AG04450 (cell line): ENCODE data around the gene MDN1. TPM values are rescaled to one million over a fixed set of nuclear protein-coding genes. Genes with fewer than 3 reads are reported as not detected.

Source experiments
- CTCF ChIA-PET: fragments of 300-600, 350-600 bp; formaldehyde crosslinking; extraction: SDS; loops from one replicate; lab custom pipeline; 2022; ENCODE audit warnings: antibody characterized with exemption, inconsistent platforms; lab: Charles Lee
- POLR2A ChIA-PET: fragments of 350-600 bp; formaldehyde crosslinking; extraction: SDS; loops from one replicate; lab custom pipeline; 2021; ENCODE audit warnings: antibody characterized with exemption, inconsistent platforms; lab: Yijun Ruan, JAX
- DNase-seq: peaks from one replicate; pipeline ENCODE4 v3.0.0-alpha.2; 2011; ENCODE audit warnings: low read depth, low spot score
- H3K27ac ChIP-seq: one replicate; pipeline ENCODE4 v1.5.1; 2012; ENCODE audit warnings: low read depth, low read length, control low read depth
- H3K27me3 ChIP-seq: one replicate; pipeline ENCODE4 v1.6.0; 2012; ENCODE audit warnings: low read length; ENCODE audit not compliant: control insufficient read depth, insufficient read depth
- H3K4me3 ChIP-seq: 2 replicates; pipeline ENCODE4 v1.5.1; 2011; ENCODE audit warnings: mild to moderate bottlenecking, low read depth, low read length, control low read depth
- H3K9me3 ChIP-seq: 2 replicates; pipeline ENCODE4 v1.5.1; 2012; ENCODE audit warnings: low read length; ENCODE audit not compliant: control insufficient read depth, insufficient read depth
- CTCF ChIP-seq: IDR thresholded peaks from 2 replicates; pipeline ENCODE4 v1.5.1; 2011; ENCODE audit warnings: low read depth, low read length, control low read depth, inconsistent platforms
- polyA plus RNA-seq: library from polyadenylated mRNA; depleted of rRNA; stranded (reverse); fragments of >200 nt; gene quantifications from 2 replicates; pipeline ENCODE4 v1.2.3, GENCODE V29; 2011

The MDN1 gene
- polyA plus RNA-seq, 1 experiment: 15.8 TPM

GRCh38 chr6:89708316-89708715, 111.3 kb downstream of the MDN1 start:
- CTCF ChIA-PET: no interaction called here
- no peak overlapping the region for H3K27ac ChIP-seq
- no peak overlapping the region for H3K4me3 ChIP-seq
- no peak for DNase-seq
- no peaks in the 10 kb centered on the region for H3K27me3 ChIP-seq
- H3K9me3 ChIP-seq: no peaks in the 10 kb centered on the region
- POLR2A ChIA-PET: no interaction called here
- no peak for TF ChIP-seq CTCF

- no peaks in the 10 kb centered on the region for H3K27me3 ChIP-seq
- CTCF ChIA-PET: no interaction called here
Observed at GRCh38 chr6:89707766-89708165, 111.8 kb downstream of the MDN1 start.

GRCh38 chr6:89706121-89706520, 113.5 kb downstream of the MDN1 start:
- Histone ChIP-seq H3K4me3 (no peak overlapping the region), H3K27me3 (no peaks in the 10 kb centered on the region), H3K9me3 (no peaks in the 10 kb centered on the region), H3K27ac (no peak overlapping the region)
- ChIA-PET CTCF (no interaction called here), POLR2A (no interaction called here)
- no peak for DNase-seq
- TF ChIP-seq CTCF: no peak

More at GRCh38 chr6:89707766-89708165, 111.8 kb downstream of the MDN1 start:
- no peak for TF ChIP-seq CTCF
- H3K27ac ChIP-seq: no peak overlapping the region
- no peak overlapping the region for H3K4me3 ChIP-seq
- POLR2A ChIA-PET: no interaction called here
- DNase-seq: no peak
- no peaks in the 10 kb centered on the region for H3K9me3 ChIP-seq

- POLR2A ChIA-PET: interaction anchor here (0.6 kb wide), 1 partner anchor 625 kb away, joined by 4 read pairs; no protein-coding TSS in a partner anchor
Observed at GRCh38 chr6:89703292-89703691, 116.3 kb downstream of the MDN1 start.

GRCh38 chr6:89702349-89702748, 117.2 kb downstream of the MDN1 start:
- POLR2A ChIA-PET: interaction anchor here (0.6 kb wide), 1 partner anchor 116 kb away, joined by 3 read pairs; no protein-coding TSS in a partner anchor
- no peak for TF ChIP-seq CTCF
- CTCF ChIA-PET: no interaction called here

More at GRCh38 chr6:89703292-89703691, 116.3 kb downstream of the MDN1 start:
- H3K27ac ChIP-seq: no peak overlapping the region
- CTCF ChIA-PET: no interaction called here
- no peaks in the 10 kb centered on the region for H3K9me3 ChIP-seq
- DNase-seq: no peak
- H3K27me3 ChIP-seq: no peaks in the 10 kb centered on the region
- H3K4me3 ChIP-seq: no peak overlapping the region
- TF ChIP-seq CTCF: no peak

More at GRCh38 chr6:89702349-89702748, 117.2 kb downstream of the MDN1 start:
- DNase-seq: no peak
- Histone ChIP-seq H3K4me3 (no peak overlapping the region), H3K9me3 (no peaks in the 10 kb centered on the region), H3K27me3 (no peaks in the 10 kb centered on the region), H3K27ac (no peak overlapping the region)
